Muscle of back (tissue), 13 donors: Measurements from ENCODE around the gene CD70. TPM values are rescaled to one million over a fixed set of nuclear protein-coding genes. Genes with fewer than 3 reads are reported as not detected.
"Not testable (repeated sequence)": the region's sequence is repeated elsewhere in the genome, so short reads cannot be mapped to it uniquely, and the experiment has no call there.

ENCODE experiments used
- DNase-seq, 3 donors: peaks; one replicate each; pipeline versions ENCODE4 v3.0.0 to v3.0.0-alpha.2; 2013
- long read RNA-seq, 9 donors: transcript quantifications; one replicate each; lab custom pipeline, GENCODE V29; 2026
- polyA plus RNA-seq, 10 donors: library from polyadenylated mRNA; unstranded; fragments of 120-200 nt; gene quantifications; one replicate each; pipeline ENCODE4 v1.2.1, GENCODE V29; 2013; ENCODE audit not compliant: insufficient read length in 10 of 10

Gene CD70, protein sequence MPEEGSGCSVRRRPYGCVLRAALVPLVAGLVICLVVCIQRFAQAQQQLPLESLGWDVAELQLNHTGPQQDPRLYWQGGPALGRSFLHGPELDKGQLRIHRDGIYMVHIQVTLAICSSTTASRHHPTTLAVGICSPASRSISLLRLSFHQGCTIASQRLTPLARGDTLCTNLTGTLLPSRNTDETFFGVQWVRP
- 1 to 10 TPM in 4 of 10 donors, under 1 TPM in 5, not detected in 1; 0.20 to 3.0 (median 0.91) TPM for polyA plus RNA-seq
- long read RNA-seq, donor 1, partial matches to known transcripts, result 0 of 1 reads
- long read RNA-seq, donor 1, other reads (novel, unspliced or antisense), result 0 of 1 reads
- long read RNA-seq, donor 2, partial matches to known transcripts, result 0 of 1 reads
- long read RNA-seq, donor 2, other reads (novel, unspliced or antisense), result 0 of 1 reads
- long read RNA-seq, donor 3, result 0 reads
- long read RNA-seq, donor 4, partial matches to known transcripts, result 0 of 1 reads
- long read RNA-seq, donor 4, other reads (novel, unspliced or antisense), result 0 of 1 reads
- long read RNA-seq, donor 5, result 0 reads
- long read RNA-seq, donor 6, partial matches to known transcripts, result 0 of 1 reads
- long read RNA-seq, donor 6, other reads (novel, unspliced or antisense), result 0 of 1 reads
- long read RNA-seq, donor 7, result 0 reads
- long read RNA-seq, donor 8, result 0 reads
- long read RNA-seq, donor 9, result 0 reads

DNA sequence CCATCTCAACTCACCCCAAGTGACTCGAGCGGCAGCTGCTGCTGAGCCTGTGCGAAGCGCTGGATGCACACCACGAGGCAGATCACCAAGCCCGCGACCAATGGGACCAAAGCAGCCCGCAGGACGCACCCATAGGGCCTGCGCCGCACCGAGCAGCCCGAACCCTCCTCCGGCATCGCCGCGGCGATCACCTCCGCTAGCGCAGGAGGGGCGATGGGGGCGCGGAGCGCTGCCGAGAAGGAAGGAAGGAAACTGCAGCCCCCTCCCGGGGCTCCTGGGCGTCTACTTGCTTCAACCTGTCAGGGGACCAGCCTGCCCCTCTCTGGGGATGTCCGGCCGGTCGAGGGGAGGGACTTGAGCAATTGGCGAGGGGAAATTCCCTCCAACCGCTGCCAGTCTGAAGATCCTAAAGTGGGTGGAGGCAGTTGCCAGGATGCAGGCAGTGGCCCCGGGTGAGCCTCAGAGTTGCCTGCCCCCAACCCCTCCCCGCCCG, at the start of gene CD70:
TSS of gene CD70 (minus strand) at position 324 of the 493 bp plus-strand sequence. CDS start at position 176, 148 bp downstream.
- DNase-seq, result peak in 1 of 3 donors; percentile 39

DNA sequence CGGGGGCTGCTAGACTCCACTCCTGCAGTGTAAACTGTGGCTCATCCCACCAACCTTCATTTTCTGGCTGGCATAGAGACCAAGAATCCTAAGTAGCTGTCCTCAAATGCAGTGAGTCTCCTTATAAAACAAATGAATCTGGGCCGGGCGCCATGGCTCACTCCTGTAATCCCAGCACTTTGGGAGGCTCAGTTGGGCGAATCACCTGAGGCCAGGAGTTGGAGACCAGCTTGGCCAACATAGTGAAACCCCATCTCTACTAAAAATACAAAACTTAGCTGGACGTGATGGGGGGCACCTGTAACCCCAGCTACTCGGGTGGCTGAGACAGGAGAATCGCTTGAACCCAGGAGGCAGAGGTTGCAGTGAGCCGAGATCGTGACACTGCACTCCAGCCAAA, 49.4 kb upstream of the CD70 start:
- DNase-seq, result not testable (repeated sequence)

DNA sequence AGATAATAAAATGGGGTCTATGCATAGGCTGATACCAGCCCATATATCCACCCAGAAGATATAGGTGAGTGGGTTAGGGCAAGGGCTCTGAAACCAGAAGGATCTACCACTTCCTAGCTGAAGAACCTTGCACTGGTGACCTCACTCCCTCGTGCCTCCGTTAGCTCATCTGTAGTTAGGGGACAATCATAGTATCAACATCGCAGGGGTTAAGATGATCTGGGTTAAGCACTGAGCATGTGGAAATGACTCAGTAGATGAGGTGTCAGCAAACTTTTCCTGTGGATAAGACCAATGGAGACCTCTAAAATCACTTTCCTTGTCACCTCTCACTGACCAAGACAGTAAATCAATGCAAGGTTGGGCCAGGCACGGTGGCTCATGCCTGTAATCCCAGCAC, 48.5 kb upstream of the CD70 start:
- no peak for DNase-seq

DNA sequence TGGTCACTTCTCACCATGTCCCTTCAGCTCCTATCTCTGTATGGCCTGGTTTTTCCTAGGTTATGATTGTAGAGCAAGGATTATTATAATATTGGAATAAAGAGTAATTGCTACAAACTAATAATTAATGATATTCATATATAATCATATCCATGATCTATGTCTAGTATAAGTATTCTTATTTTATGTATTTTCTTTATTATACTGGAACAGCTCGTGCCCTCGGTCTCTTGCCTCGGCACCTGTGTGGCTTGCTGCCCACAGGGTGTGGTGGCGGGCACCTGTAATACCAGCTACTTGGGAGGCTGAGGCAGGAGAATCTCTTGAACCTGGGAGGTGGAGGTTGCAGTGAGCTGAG, 42.5 kb upstream of the CD70 start:
- not testable (repeated sequence) for DNase-seq

DNA sequence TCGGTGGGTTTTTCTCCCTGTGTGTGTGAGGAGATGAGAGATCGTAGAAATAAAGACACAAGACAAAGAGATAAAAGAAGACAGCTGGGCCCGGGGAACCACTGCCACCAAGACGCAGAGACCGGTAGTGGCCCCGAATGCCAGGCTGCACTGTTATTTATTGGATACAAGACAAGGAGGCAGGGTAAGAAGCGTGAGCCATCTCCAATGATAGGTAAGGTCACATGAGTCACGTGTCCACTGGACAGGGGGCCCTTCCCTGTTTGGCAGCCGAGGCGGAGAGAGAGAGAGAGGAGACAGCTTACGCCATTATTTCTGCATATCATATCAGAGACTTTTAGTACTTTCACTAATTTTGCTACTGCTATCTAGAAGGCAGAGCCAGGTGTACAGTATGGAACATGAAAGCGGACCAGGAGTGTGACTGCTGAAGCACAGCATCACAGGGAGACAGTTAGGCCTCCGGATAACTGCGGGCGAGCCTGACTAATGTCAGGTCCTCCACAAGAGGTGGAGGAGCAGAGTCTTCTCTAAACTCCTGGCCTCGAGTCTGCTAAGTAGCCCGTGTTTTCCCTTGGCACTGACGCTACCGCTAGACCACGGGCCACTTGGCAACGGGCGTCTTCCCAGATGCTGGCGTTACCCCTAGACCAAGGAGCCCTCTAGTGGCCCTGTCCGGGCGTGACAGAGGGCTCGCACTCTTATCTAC, 42.0 kb upstream of the CD70 start:
- DNase-seq, result peak in 2 of 3 donors; percentile 59 to 74

DNA sequence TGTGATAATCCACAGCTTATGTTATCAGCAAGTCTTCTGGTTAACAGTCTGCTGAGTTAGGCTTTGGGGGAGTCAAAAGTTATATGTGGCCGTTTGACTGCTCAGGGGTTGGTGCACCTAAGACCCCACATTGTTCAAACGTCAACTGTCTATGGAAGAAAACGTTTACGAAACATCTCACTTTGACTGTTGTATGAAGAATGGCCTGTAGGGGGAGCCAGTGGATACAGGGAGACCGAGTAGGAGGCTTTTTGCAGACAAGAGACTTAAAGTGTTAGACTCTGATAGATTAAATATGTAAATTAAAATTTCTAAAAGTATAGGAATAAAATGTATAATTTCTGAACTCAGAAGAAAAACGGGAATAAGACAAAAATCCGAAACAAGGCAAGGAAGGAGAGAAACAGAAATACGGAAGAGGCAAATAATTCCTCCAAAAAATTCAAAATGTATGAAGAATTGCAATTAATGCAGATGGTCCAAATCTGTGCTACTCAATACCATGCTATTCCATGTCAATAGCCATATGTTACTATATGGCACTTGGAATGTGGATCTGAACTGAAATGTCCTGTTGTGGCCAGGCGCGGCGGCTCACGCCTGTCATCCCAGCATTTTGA, 41.2 kb upstream of the CD70 start:
- peak; percentile 73 to 85 (median 82) for DNase-seq

DNA sequence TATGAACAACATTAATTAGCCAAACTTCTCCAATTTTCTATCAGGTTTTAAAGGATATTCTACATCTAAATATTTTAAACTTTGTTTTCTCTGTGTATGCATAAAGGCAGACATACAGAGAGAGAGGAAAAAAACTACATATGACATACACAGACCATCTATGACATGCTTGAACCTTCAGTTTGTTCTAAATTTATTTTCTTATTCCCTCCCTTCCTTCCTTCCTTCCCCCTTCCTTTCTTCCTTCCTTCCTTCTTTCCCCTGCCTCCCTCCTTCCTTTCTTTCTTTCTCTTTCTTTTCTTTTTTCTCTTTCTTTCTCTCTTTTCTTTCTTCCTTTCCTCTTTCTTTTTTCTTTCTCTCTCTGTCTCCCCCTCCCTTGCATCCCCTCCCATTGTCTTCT, 35.8 kb upstream of the CD70 start:
- DNase-seq, result no peak

DNA sequence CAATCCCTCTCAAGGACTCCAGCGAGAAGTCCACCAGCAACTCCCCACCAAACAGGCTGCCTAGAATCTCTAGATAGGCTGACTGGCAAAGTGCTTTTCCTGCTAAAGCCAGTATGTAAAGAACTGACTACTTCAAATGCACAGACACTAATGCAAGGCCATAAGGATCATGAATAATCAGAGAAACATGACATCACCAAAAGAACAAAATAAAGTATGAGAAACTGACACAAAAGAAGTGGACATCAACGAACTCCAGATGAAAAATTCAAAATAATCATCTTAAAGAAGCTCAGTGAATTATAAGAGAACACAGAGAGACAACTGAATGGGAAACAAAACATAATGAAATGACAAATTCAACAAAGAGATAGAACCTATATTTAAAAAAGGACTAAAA, 26.4 kb upstream of the CD70 start:
- DNase-seq, result no peak

DNA sequence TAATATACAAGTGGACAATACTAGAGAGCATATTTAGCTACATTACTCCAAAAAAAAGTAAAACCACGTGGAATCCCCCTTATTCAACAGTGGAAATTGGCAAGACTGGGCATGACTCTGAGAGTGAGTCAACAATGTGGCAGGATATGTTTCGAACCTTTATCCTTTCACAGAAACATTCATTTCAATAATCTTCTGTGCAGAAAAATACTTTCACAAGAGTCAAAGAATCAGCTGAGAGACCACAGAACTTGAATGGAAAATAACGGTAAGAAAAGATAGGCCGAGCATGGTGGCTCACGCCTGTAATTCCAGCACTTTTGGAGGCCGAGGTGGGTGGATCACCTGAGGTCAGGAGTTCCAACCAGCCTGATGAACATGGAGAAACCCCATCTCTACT, 25.1 kb upstream of the CD70 start:
- DNase-seq, result no peak

DNA sequence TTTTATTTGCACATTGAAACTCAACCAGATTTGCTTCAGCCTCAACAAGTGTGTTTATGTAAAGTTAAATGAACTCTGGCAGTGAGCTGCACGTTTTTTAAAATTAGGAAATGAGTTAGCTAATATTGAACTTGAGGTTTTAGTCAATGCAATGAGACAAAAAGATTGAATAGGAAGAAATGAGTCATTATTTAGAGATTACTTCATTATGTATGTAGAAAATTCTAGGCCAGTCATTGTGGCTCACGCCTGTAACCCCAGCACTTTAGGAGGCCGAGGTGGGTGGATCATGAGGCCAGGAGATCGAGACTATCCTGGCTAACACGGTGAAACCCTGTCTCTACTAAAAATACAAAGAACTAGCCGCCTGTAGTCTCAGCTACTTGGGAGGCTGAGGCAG, 22.8 kb upstream of the CD70 start:
- DNase-seq, result no peak

DNA sequence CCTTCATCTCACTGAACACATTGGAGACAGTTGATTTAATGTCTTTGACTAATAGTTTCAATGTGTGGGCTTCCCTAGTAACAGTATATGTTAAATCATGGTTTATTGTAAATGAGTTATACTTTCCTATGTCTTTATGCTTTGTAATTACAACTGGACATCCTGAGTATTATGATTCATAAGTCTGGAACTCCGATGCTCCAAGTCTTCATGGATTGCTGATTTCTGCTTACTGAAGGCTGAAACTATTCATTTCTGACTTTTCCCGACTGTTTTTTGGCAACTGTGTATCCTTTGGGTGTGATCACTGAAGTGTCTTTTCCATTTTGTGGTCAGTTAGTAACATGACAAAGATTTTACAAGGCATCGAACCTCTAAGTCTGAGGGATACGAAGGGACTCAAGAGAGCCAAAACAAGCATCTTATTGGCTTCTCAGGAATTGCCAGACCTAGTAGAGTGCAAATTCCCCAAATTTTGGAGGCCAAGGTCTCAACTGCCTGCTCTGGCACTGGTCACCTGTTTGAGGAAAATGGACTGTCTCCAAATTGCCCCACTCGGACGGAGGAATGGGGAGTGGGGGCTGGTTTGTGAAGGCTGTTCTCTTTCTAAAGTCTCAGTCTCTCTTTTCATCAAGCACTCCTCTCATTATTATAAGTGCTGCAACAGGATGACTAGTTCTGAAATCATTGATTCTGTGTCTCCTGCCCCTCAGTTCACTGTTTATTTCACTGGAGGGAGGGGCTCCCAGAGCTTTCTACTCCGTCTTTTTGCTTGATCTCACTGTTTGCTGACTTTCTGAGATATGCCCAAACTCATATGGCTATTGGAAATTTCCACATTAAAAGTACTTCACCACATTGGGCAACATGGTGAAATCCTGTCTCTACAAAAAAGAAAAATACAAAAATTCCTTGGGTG, 20.2 kb upstream of the CD70 start:
- peak; percentile 88 to 98 (median 90) for DNase-seq

DNA sequence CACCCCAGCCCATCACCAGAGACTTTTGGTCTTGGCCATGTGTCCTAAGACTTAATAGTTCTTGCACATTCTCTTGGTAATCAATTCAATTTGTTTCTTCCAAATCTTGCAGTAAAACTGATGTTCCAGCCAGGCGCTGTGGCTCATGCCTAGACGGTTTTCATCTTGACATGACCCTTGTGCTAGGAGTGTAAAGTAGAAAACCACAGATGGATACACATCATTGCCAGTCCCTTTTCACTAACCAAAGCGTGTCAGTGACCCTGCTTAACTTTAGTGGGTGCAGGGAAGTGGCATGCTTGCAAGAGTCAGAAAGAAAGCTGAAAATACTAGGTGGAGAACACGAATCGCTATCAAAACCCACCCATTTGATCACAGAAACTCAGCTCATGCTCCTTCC, 18.0 kb upstream of the CD70 start:
- DNase-seq, result no peak

DNA sequence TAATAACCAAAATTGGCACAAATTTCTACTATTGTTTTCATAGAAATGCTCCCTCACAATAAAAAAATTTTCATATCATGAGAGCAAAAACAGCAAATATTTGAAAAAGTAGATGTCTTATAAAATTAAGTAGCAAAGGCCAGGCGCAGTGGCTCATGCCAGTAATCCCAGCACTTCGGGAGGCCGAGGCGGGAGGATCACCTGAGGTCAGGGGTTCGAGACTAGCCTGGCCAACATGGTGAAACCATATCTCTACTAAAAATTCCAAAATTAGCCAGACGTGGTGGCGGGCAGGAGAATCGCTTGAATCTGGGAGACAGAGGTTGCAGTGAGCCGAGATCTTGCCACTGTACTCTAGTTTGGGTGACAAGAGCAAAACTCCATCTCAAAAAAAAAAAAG, 17.2 kb upstream of the CD70 start:
- not testable (repeated sequence) for DNase-seq

DNA sequence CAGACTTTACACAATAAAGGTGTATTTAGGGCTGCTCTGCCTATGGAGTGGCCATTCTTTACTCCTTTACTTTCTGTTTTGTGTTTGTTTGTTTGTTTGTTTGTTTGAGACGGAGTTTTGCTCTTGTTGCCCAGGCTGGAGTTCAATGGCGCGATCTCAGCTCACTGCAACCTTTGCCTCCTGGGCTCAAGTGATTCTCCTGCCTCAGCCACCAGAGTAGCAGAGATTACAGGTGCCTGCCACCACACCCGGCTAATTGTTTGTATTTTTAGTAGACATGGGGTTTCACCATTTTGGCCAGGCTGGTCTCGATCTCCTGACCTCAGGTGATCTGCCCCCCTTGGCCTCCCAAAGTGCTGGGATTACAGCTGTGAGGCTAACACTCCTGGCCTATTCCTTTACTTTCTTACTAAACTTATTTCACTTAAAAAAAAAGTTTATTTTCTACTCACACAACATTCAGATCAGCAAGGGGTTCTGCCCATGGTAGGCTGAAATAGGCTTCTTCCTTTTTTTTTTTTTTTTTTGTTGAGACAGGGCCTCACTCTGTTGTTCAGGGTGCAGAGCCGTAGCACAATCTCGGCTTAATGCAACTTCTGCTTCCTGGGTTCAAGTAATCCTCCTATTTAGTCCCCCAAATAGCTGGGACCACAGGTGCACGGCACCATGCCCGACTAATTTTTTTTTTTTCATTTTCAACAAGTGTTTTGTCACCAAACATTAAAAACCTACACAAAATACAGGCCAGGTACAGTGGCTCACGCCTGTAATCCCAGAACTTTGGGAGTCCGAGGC, 15.5 kb upstream of the CD70 start:
- DNase-seq, result not testable (repeated sequence)

DNA sequence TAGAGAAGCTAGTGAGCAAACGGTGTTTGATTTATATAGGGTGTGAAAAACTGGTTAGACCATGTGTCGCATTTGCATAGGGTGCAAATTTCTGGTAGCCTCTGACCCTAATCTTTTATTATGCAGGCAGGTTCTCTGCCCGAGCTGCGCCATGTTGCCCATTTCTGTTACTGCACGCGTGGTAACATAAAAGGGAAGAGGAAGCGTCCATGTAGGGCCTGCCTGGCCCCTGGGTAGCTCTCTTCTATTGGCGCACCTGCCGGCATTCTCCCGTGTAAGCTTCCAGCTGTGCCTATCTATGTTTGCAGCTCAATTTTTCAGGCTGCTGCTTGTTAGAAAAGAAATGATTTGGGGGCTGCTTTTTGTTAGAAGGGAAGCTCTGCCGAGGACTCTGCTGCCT, 14.0 kb upstream of the CD70 start:
- DNase-seq, result no peak

DNA sequence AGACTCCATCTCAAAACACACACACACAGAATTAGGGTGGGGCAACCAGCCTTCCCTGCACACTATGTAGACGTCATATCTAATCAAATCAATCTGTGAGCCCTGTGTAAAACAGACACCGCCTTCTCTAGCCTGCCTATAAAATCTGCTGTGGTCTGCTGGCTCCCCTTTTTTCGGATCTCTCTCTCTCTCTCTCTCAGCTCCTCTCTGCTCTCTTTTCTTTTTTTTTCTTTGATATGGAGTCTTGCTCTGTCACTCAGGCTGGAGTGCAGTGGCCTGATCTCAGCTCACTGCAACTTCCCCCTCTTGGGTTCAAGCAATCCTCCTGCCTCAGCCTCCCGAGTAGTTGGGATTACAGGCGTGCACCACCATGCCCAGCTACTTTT, 11.8 kb upstream of the CD70 start:
- no peak for DNase-seq

DNA sequence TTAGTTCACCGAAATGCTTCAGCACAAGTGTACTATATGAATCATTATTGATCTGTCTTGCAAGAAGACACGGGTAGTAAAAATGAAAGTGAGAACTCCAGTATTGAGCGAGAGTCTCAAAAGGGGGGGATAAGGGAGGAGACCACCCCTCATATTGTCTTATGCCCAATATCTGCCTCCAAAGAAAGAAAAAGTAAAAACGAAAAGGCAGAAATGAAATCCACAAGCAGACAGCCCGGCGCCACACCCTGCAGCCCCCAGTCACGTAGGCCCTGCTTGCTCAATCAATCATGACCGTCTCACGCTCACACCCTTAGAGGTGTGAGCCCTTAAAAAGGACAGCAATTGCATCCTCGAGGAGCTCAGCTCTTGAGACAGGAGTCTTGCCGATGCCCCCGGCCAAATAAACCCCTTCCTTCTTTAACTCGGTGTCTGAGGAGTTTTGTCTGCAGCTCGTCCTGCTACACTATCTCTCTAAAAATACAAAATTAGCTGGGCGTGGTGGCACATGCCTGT, 10.6 kb upstream of the CD70 start:
- DNase-seq, result not testable (repeated sequence)

DNA sequence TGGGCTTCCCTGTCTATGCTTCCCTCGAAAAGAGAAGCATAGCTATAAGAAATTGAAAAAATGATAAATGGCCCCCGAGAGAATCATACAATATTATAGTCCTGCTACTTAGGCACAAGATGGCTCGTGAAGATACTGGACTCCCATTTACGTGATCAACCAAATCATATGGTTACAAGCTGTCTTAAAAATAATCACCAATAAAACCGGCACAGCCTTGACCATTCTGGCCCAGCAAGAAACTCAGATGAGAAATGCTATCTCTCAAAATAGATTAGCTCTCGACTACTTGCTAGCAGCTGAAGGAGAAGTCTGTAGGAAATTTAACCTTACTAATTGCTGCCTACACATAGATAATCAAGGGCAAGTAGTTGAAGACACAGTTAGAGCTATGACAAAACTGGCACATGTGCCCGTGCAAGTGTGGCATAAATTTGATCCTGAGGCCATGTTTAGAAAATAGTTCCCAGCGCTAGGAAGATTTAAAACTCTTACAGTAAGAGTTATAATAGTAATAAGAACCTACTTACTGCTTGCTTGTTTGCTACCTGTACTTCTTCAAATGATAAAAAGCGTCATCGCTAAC, 10.1 kb upstream of the CD70 start:
- DNase-seq, result not testable (repeated sequence)

DNA sequence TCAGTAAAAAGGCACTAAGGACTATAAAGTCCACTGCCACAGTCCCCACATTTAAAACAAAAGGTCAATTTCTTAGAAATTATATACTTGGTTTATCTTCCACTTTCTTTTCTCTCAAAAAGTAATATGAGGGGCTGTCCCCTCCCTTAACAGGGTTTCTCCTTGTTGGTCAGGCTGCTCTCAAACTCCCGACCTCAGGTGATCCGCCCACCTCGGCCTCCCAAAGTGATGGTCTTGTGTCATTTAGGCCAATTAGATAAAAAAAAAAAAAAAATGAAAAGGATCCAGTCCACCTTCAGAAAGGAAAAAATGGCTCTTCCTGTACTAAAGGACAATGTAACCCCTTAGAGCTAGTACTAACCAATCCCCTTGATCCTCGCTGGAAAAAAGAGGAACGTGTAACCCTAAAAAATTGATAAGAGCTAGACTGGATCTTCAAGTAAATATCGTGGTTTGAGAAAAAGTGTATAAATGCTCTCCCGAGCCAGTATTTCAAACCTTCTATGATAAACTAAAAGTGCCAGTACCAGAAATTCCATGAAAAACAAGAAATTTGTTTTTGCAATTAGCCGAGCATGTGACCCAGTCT, 9.0 kb upstream of the CD70 start:
- no peak for DNase-seq
